Measurements from ENCODE around the gene ZHX3.
A peak's percentile ranks its signal among the peaks of the same experiment; 100 is the strongest.

The ZHX3 gene

GRCh38 chr20:41317546-41318270 lies at the start of gene ZHX3:
ZHX3 (minus strand) TSS chr20:41317731; CDS start chr20:41204916, 112,815 bp downstream.
- peak; percentile 87 to 91 for DNase-seq (ENCODE audit: low read depth in 2 of 2, low spot score in 1 of 2)

- DNase-seq (ENCODE audit: low read depth in 2 of 2, low spot score in 1 of 2) = no peak
These were observed 49.8 kb upstream of the ZHX3 start for GRCh38 chr20:41367393-41367695.

GRCh38 chr20:41366546-41367392 lies 49.2 kb upstream of the ZHX3 start, which contains the start of gene EMILIN3:
EMILIN3 (minus strand) TSS chr20:41366818; CDS start chr20:41366634, 184 bp downstream.
- no peak for DNase-seq (ENCODE audit: low read depth in 2 of 2, low spot score in 1 of 2)

GRCh38 chr20:41365777-41366545 lies 48.4 kb upstream of the ZHX3 start:
- DNase-seq (ENCODE audit: low read depth in 2 of 2, low spot score in 1 of 2) = no peak

- no peak for DNase-seq (ENCODE audit: low read depth in 2 of 2, low spot score in 1 of 2)
These were observed 47.6 kb upstream of the ZHX3 start for GRCh38 chr20:41364967-41365765.

- no peak for DNase-seq (ENCODE audit: low read depth in 2 of 2, low spot score in 1 of 2)
These were observed 46.8 kb upstream of the ZHX3 start for GRCh38 chr20:41364236-41364855.

GRCh38 chr20:41363601-41364000 lies 46.1 kb upstream of the ZHX3 start:
- no peak for DNase-seq (ENCODE audit: low read depth in 2 of 2, low spot score in 1 of 2)

- no peak for DNase-seq (ENCODE audit: low read depth in 2 of 2, low spot score in 1 of 2)
These were observed 45.2 kb upstream of the ZHX3 start for GRCh38 chr20:41362748-41363140.

GRCh38 chr20:41361757-41362747 lies 44.5 kb upstream of the ZHX3 start:
- no peak for DNase-seq (ENCODE audit: low read depth in 2 of 2, low spot score in 1 of 2)

GRCh38 chr20:41360831-41361756 lies 43.6 kb upstream of the ZHX3 start:
- DNase-seq (ENCODE audit: low read depth in 2 of 2, low spot score in 1 of 2) = no peak

- DNase-seq (ENCODE audit: low read depth in 2 of 2, low spot score in 1 of 2) = no peak
These were observed 42.0 kb upstream of the ZHX3 start for GRCh38 chr20:41359541-41360011.

GRCh38 chr20:41358717-41359116 lies 41.2 kb upstream of the ZHX3 start:
- no peak for DNase-seq (ENCODE audit: low read depth in 2 of 2, low spot score in 1 of 2)

GRCh38 chr20:41358230-41358629 lies 40.7 kb upstream of the ZHX3 start:
- DNase-seq (ENCODE audit: low read depth in 2 of 2, low spot score in 1 of 2) = no peak

- no peak for DNase-seq (ENCODE audit: low read depth in 2 of 2, low spot score in 1 of 2)
These were observed 40.1 kb upstream of the ZHX3 start for GRCh38 chr20:41357424-41358163.

GRCh38 chr20:41356951-41357350 lies 39.4 kb upstream of the ZHX3 start:
- no peak for DNase-seq (ENCODE audit: low read depth in 2 of 2, low spot score in 1 of 2)

GRCh38 chr20:41355598-41356203 lies 38.2 kb upstream of the ZHX3 start:
- DNase-seq (ENCODE audit: low read depth in 2 of 2, low spot score in 1 of 2) = no peak

- no peak for DNase-seq (ENCODE audit: low read depth in 2 of 2, low spot score in 1 of 2)
These were observed 37.7 kb upstream of the ZHX3 start for GRCh38 chr20:41355192-41355591.
